ENCODE results near the gene RAB15.

RAB15 gene

DNA sequence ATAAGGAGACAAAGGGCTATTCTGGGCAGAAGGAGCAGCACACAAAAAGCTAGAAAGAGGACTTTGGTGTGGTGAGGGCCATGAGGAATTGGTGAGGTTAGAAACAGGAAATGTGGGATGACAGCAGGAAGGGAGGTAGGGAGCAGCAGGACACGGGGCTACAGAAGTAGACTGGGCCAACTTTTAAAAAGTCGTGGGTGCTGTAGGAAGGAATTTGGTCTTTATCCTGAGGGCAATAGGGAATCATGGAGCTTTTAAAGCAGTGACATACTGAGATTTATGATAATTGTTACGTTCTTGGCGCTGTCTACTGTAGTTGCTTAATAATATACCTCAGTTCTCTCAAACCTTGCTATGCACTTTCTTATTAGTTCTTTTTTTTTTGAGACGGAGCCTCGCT is 66.1 kb downstream of the RAB15 start:
- DNase-seq (ENCODE audit: low read depth), result no peak

- DNase-seq (ENCODE audit: low read depth), result no peak
Observed at GRCh38 chr14:64899958-64900357, 72.2 kb downstream of the RAB15 start.

Data from non-pigmented ciliary epithelial cell (primary cell).